ENCODE data around the gene KRT83.

KRT83 gene

DNA sequence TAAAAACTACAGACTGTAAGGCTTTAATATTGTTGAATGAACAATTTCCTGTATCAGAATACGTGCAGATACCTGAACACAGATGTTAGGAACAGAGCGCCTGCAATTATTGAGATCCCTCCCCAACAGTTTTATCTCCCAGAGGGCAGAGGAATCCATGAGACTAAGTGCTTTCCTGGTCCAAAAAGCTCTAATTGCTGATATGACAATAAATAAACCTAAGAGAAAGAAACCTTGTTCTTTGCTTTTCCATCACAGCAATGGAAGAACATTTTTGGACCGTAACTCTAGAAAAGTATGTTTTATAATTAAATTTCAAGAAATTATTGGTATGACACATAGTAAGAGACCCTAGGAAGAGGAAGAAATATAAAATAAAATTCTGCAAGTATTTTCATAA, 13.0 kb upstream of the KRT83 start:
- H3K4me3 ChIP-seq (ENCODE audit: low read length): no peak overlapping the region
- TF ChIP-seq, protein P1, sequence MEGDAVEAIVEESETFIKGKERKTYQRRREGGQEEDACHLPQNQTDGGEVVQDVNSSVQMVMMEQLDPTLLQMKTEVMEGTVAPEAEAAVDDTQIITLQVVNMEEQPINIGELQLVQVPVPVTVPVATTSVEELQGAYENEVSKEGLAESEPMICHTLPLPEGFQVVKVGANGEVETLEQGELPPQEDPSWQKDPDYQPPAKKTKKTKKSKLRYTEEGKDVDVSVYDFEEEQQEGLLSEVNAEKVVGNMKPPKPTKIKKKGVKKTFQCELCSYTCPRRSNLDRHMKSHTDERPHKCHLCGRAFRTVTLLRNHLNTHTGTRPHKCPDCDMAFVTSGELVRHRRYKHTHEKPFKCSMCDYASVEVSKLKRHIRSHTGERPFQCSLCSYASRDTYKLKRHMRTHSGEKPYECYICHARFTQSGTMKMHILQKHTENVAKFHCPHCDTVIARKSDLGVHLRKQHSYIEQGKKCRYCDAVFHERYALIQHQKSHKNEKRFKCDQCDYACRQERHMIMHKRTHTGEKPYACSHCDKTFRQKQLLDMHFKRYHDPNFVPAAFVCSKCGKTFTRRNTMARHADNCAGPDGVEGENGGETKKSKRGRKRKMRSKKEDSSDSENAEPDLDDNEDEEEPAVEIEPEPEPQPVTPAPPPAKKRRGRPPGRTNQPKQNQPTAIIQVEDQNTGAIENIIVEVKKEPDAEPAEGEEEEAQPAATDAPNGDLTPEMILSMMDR (IDR thresholded peaks at IDR 0.05; ENCODE audit: insufficient read depth, low read depth, low read length, missing control alignments): no peak
- no peak for DNase-seq (ENCODE audit: low read depth)

DNA sequence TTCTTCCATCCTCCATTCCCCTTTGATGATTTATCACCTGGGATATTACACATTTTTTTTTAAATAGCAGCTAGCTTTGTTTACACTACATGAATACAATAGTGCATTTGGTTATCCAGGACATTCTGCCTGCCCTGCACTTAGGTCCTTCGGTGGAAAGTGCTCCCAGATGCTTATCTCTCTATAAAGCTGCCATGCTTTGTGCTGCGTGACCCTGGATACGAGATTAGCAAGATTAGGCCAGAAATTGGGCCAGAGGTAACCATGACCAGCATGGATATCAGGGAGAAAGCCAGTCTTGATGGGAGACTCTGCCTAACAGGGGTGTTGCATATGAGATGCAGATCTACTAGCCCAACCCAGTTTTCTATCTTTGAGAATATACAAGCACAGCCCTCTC, 12.1 kb upstream of the KRT83 start:
- no peak for DNase-seq (ENCODE audit: low read depth)
- no peak overlapping the region for H3K4me3 ChIP-seq (ENCODE audit: low read length)
- TF ChIP-seq, protein P1 (IDR thresholded peaks at IDR 0.05; ENCODE audit: insufficient read depth, low read depth, low read length, missing control alignments): no peak

DNA sequence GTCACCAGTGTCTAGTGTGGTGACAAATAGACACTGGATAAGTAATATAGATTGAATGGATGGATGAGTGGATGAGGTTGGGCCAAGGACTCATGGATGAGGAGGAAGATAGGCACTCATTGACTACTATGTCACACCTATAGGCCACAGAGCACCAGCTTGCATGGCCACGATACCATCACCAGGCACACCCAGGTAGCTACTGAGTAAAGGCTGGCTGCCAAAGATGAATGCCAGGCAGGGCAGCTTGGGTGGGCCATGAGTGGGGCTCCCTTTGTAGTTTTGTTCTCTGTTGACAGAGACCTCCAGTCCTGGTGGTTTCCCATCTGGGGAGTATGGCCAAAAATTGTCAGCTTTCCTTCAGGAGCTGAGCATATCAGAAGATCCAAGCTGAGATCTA, 11.2 kb upstream of the KRT83 start:
- DNase-seq (ENCODE audit: low read depth): no peak
- H3K4me3 ChIP-seq (ENCODE audit: low read length): no peak overlapping the region
- TF ChIP-seq, protein P1 (IDR thresholded peaks at IDR 0.05; ENCODE audit: insufficient read depth, low read depth, low read length, missing control alignments): no peak

DNA sequence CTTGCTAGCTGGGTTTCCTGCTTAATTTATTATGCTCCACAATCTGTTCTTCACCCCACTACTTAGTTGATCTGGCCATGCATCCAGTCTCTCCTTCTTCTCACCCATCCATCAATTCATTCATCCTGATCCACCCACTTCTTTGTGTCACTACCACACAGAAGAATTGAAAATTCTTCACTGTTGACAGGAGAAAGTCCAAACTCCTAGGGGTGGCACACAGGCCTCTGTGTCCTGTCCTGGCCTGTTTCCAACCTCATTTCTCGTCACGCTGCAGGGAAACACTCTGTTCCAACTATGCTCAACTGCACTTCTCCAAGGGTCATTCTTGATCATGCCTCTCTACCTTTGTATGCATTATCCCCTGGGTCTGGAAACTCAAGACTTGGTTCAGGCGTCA, 10.6 kb upstream of the KRT83 start:
- TF ChIP-seq, protein P1 (IDR thresholded peaks at IDR 0.05; ENCODE audit: insufficient read depth, low read depth, low read length, missing control alignments): no peak
- no peak overlapping the region for H3K4me3 ChIP-seq (ENCODE audit: low read length)
- DNase-seq (ENCODE audit: low read depth): no peak

DNA sequence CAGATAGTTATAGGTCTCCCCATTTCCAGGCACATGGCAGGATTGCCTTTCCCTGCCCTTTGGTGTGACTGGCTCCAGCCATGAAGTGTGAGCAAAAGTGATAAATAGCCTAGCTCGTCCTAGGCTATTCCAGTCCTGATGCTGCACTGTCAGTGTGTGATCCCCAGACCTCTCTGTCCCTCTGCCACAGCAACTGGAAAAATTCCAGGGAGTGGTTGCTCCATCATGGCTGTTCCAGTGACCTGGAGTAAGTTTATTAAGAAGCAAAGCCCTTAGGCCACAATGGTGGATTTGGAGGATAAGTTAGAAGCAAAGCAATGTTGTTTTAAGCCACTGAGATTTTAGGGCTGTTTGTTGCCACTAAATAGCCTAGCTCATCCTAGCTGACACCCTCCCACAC, 9.8 kb upstream of the KRT83 start:
- DNase-seq (ENCODE audit: low read depth): no peak
- H3K4me3 ChIP-seq (ENCODE audit: low read length): no peak overlapping the region
- TF ChIP-seq, protein P1 (IDR thresholded peaks at IDR 0.05; ENCODE audit: insufficient read depth, low read depth, low read length, missing control alignments): no peak

DNA sequence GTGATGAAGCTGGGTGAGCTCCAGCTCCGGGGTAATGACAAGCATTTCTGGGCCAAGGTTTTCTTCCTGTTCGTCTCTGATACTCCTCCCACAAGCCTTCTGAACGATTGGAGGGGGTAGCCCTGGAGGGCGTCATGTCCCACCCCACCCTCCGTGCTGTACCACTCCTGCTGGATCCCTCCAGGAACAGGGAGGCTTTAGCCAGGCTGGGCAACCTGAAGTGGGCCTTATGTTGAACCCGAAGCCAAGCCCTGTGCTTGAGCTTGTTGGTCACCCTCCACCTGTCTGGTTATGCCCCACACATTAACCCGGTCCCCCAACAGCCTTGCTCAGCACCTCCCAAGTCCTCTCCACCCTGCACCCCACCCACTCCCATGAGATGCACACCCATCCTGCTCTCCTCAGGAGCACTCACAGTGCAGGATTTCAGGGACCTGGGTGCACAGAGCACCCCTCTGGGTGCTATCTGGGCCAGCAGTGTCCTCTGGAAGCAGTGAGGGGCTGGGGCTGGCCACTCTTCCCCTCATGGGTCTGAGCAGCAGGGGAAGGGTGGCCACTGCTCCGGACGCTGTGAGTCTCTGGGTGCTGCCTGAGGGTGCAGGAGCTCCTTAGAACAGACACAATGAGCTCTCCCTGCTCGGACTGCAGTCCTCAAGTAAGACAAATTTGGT, 6.8 kb upstream of the KRT83 start:
- no peak for DNase-seq (ENCODE audit: low read depth)
- TF ChIP-seq, protein P1 (IDR thresholded peaks at IDR 0.05; ENCODE audit: insufficient read depth, low read depth, low read length, missing control alignments): no peak

More for the DNA sequence above, 6.8 kb upstream of the KRT83 start:
- H3K4me3 ChIP-seq (ENCODE audit: low read length): no peak overlapping the region
